ENCODE measurements around the gene TAL1. TPM values are rescaled to one million over a fixed set of nuclear protein-coding genes. Genes with fewer than 3 reads are reported as not detected.

Gene TAL1
- total RNA-seq, 1 donor from 2014 or later: 0.35 TPM

DNA sequence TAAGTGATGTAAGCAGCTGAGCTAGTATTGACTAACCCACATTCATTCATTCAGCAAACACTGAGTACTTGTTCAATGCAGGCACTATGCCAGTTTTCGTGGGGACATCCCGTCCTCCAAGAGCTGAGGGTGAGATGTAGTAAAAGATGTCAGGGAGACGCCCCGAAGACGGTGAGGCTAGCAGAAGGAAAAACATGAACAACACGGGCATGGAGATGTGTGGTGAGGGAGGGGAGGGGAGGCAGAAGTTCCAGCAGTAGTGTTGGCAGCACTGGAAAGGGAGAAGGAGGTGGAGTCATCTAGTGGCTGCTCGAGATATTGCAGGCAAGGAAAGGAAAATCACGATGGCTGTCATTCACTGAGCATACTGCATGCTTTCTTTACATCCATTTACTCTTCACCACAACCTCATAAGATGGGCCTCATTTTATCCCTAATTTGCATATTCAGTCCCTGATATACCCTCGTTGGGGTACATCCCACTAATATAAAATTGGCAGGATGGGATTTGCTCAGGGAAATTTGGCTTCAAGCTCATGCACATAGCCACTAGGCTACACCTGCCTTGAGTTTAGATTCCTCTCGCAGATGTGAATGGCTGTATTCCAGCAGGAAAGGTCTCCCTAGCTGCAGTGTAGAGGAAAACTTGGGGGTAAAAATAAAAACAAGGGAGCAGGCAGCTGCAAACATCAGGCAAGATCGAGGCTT lies 56.6 kb downstream of the TAL1 start:
- DNase-seq (ENCODE audit: low read depth): peak; percentile 57

DNA sequence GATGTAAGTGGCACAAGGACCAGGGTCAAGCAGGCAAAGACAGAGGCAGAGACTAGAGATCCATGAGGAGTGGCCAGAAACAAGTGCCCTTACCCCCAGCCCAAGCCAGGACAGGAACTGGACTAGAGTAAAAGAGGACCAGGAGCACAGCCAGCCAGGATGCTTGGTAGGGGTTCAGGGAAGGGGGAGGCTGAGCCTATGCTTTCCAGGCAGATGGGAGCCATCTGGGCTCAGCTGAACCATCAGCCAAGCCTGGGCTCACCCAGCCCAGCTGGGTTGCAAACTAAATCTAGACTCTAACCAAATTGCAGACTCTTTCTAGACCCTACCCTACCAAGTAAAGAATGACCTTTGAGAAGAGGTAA lies 57.4 kb downstream of the TAL1 start:
- DNase-seq (ENCODE audit: low read depth): no peak

DNA sequence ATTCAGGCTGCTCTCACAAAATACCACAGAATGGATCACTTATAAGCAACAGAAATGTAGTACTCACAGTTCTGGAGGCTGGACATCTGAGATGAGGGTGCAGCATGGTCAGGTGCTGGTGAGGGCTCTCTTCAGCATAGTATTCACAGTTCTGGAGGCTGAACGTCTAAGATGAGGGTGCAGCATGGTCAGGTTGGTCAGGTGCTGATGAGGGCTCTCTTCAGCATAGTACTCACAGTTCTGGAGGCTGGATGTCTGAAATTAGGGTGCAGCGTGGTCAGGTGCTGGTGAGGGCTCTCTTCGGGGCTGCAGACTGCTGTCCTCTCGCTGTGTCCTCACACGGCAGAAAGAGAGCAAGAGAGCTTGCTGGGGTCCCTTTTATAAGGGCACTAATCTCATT lies 59.2 kb downstream of the TAL1 start:
- DNase-seq (ENCODE audit: low read depth): no peak

Other genes starting within 250 kb of the TAL1 start
- 0.10 and 0.17 TPM in 2 replicates for gene CYP4X1, start 208.6 kb downstream of the TAL1 start, total RNA-seq
- not detected in 2 replicates for gene CYP4Z1, start 165.0 kb downstream of the TAL1 start, total RNA-seq
- gene CYP4A22, start 94.8 kb downstream of the TAL1 start, total RNA-seq: not detected in 2 replicates
- gene PDZK1IP1, start 42.2 kb downstream of the TAL1 start, total RNA-seq: 288 and 398 TPM in 2 replicates
- gene STIL, start 81.9 kb upstream of the TAL1 start, total RNA-seq: 4.9 and 10.8 TPM in 2 replicates
- 176 and 210 TPM in 2 replicates for gene CMPK1, start 101.6 kb upstream of the TAL1 start, total RNA-seq
- not detected in 2 replicates for gene FOXE3, start 184.1 kb upstream of the TAL1 start, total RNA-seq
- 0.15 TPM in 1 of 2 replicates, not detected in the other for gene FOXD2, start 205.8 kb upstream of the TAL1 start, total RNA-seq

Data from renal cortical epithelial cell (primary cell).